A673 (cell line): ENCODE data around the gene DDX54. TPM values are rescaled to one million over a fixed set of nuclear protein-coding genes. Genes with fewer than 3 reads are reported as not detected.

Experiments
- BruUV-seq: library from RNA; stranded (reverse); fragments of 400-500 nt; replicated peaks from 2 replicates; lab custom pipeline; 2021; lab: Mats Ljungman, UMichigan
- CTCF ChIA-PET: fragments of 300-600 bp; sonication (Branson Sonifier 250); formaldehyde crosslinking; loops from one replicate; lab custom pipeline; 2022; ENCODE audit warnings: antibody characterized with exemption; lab: Charles Lee
- POLR2A ChIA-PET: fragments of 300-600 bp; sonication (Branson Sonifier 250); formaldehyde crosslinking; loops from one replicate; lab custom pipeline; 2022; ENCODE audit warnings: antibody characterized with exemption; ENCODE audit not compliant: low non-redundant PET; lab: Charles Lee
- DNase-seq: peaks from one replicate; pipeline ENCODE4 v3.0.0-alpha.2; 2015; ENCODE audit warnings: low spot score
- H3K27ac ChIP-seq: fragments of 200-600 bp; sonication (generic); 2 replicates; pipeline ENCODE4 v1.5.1; 2016; ENCODE audit warnings: mixed run types, low read depth, mild to moderate bottlenecking, mixed read lengths, antibody characterized with exemption, low read length; ENCODE audit not compliant: poor library complexity, severe bottlenecking
- H3K27me3 ChIP-seq: fragments of 200-600 bp; sonication (generic); replicated peaks from 2 replicates; pipeline ENCODE4 v1.6.1; 2017; ENCODE audit warnings: mixed run types, low read depth, mild to moderate bottlenecking, mixed read lengths, antibody characterized with exemption, low read length; ENCODE audit not compliant: insufficient read depth, poor library complexity
- H3K36me3 ChIP-seq: fragments of 200-600 bp; sonication (generic); 2 replicates; pipeline ENCODE4 v1.6.1; 2016; ENCODE audit warnings: mixed run types, mild to moderate bottlenecking, mixed read lengths, antibody characterized with exemption, low read length; ENCODE audit not compliant: insufficient read depth, poor library complexity, severe bottlenecking
- H3K4me1 ChIP-seq: fragments of 200-600 bp; sonication (generic); 2 replicates; pipeline ENCODE4 v1.6.1; 2017; ENCODE audit warnings: mixed run types, mild to moderate bottlenecking, mixed read lengths, antibody characterized with exemption, low read length; ENCODE audit not compliant: insufficient read depth, poor library complexity, severe bottlenecking
- H3K4me3 ChIP-seq: fragments of 200-600 bp; sonication (generic); 2 replicates; pipeline ENCODE4 v1.5.1; 2016; ENCODE audit warnings: low read depth, mixed run types, mild to moderate bottlenecking, mixed read lengths, low read length; ENCODE audit not compliant: poor library complexity, severe bottlenecking
- H3K9me3 ChIP-seq: fragments of 200-600 bp; sonication (generic); 2 replicates; pipeline ENCODE4 v1.6.1; 2016; ENCODE audit warnings: mixed run types, low read depth, mild to moderate bottlenecking, mixed read lengths, antibody characterized with exemption, low read length; ENCODE audit not compliant: poor library complexity, severe bottlenecking
- CTCF ChIP-seq: fragments of 300-800, 200-600 bp; sonication (generic); conservative IDR thresholded peaks from 2 replicates; pipeline ENCODE4 v1.5.1; 2017; ENCODE audit warnings: low read depth, mild to moderate bottlenecking, antibody characterized with exemption, low read length, moderate library complexity, mixed read lengths
- EZH2 ChIP-seq: fragments of 200-600 bp; sonication (generic); IDR thresholded peaks from 2 replicates; pipeline ENCODE4 v1.6.1; 2017; ENCODE audit warnings: borderline replicate concordance, low read depth, mild to moderate bottlenecking, mixed read lengths, antibody characterized with exemption, low read length; ENCODE audit not compliant: poor library complexity, severe bottlenecking
- intact Hi-C: fragments of 100-400 bp; cut with micrococcal nuclease; formaldehyde crosslinking; loops from one replicate; pipeline ENCODE4 v1.10.0; 2022; ENCODE audit not compliant: unreplicated experiment
- total RNA-seq: library from RNA; stranded (reverse); gene quantifications from 2 replicates; pipeline ENCODE4 v1.2.3, GENCODE V29; 2021

Gene DDX54
- total RNA-seq, 1 experiment from 2014 or later, result 116 TPM

DNA sequence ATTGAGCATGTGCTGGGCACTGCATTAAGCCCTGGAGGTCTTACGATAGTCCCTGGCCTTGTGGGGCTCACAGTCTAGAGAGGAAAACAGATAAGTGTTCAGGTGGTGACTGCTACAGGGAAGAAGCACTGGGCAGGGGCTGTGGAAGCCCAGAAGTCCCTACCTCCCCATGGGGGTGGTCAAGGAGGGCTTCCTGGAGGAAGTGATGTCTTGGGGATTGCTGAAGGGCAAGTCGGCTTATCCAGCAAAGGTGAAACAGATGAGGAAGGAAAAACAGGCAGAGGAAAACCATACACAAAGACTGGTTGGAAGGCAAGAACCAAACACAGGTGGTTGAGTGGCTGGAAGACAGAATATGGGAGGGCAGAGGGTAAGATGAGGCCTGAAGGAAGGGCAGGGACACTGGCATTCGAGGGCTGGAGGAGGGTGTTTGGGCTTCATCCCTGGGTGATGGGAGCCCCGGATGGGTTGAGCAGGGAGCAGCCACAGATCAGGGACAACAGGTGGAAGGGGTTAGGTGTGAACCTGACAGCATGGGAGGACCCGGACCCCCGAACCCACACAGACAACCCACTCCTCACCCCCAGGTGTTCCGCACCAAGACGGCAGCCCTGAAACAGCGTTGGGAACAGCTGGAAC, 33.0 kb downstream of the DDX54 start:
- Histone ChIP-seq H3K27me3 (peaks cover 5% of the 10 kb centered on the region), H3K4me1 (peaks cover 17% of the 10 kb centered on the region), H3K9me3 (no peaks in the 10 kb centered on the region), H3K4me3 (peak overlapping the region; percentile 44), H3K27ac (no peak overlapping the region), H3K36me3 (no peaks in the 10 kb centered on the region)
- POLR2A ChIA-PET, result no interaction called here
- intact Hi-C loops, result loop anchor here (5.0 to 10.0 kb wide), 2 partner anchors 100 to 158 kb away; no protein-coding TSS in a partner anchor
- no TSS peak for BruUV-seq
- TF ChIP-seq EZH2 (no peak), CTCF (no peak)
- DNase-seq, result no peak
- CTCF ChIA-PET, result interaction anchor here (0.5 to 2.6 kb wide), 3 partner anchors 17 to 159 kb away, joined by 4 to 15 read pairs (median 5); partner anchors contain the start of gene RASAL1

GRCh38 chr12:113151655-113152054, 33.6 kb downstream of the DDX54 start:
- no peaks in the 10 kb centered on the region for H3K36me3 ChIP-seq
- DNase-seq, result no peak
- intact Hi-C loops, result loop anchor here (5.0 to 10.0 kb wide), 2 partner anchors 99 to 157 kb away; no protein-coding TSS in a partner anchor
- no TSS peak for BruUV-seq
- ChIA-PET POLR2A (no interaction called here), CTCF (interaction anchor here (0.5 kb wide), 2 partner anchors 16 to 965 kb away, joined by 4 to 6 read pairs; partner anchors contain the start of gene RASAL1)
- H3K9me3 ChIP-seq, result no peaks in the 10 kb centered on the region
- H3K27me3 ChIP-seq, result peaks cover 5% of the 10 kb centered on the region
- no peak overlapping the region for H3K4me3 ChIP-seq
- TF ChIP-seq EZH2 (no peak), CTCF (no peak)
- H3K4me1 ChIP-seq, result peaks cover 17% of the 10 kb centered on the region
- no peak overlapping the region for H3K27ac ChIP-seq

DNA sequence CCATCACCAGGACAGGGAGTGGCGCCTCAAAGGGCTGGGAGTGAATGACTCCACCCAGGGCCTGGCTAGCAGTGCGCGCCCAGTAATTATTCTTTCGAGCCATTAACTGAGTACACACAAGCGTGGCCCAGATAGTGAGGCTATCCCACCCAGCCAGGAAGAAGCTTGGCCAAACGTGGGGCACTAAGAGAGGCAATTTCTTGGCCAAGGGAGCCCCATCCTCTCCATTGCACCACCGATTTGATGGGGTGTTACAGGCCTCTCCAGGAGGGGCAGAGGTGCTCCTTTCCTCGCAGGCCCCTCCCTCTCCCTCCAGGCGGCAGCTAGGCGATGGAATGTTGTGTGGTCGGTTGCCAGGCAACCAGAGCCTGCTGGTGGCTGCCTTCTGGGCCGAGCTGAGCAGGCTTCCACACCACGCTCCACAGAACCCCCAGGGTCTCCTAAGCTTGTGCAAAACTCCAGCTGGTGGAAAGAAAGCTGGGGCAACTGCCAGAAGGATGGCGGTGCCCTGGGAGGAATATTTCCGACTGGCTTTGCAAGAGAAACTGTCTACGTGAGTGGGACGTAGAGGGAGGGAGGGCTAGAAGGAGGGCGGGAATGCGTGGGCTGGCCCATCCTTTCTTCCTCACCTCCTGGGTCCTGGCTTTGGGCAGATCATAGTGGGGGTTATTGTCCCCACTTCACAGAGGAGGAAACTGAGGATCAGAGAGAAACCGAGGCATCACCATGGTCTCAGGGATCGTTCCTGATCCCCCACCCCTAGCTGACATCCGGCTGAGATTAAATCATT, 35.7 kb downstream of the DDX54 start, which contains the start of gene CFAP73:
TSS of gene CFAP73 (plus strand) at position 364 of the 790 bp plus-strand sequence. CDS start at position 498, 134 bp downstream.
- ChIA-PET POLR2A (no interaction called here), CTCF (interaction anchor here (0.5 to 1.5 kb wide), 2 partner anchors 12 to 157 kb away, joined by 3 to 6 read pairs; no protein-coding TSS in a partner anchor)
- no peak within 1 kb of the TSS for H3K4me3 ChIP-seq
- DNase-seq, result peak; percentile 92
- no TSS peak for BruUV-seq
- TF ChIP-seq CTCF, result 0 out of 2 replicates have a peak, but pooled peaks have one; percentile 9
- TF ChIP-seq EZH2, result no peak
- H3K27me3 ChIP-seq, result peaks cover 5% of the 10 kb centered on the region
- no peaks in the 10 kb centered on the region for H3K9me3 ChIP-seq
- peaks cover 17% of the 10 kb centered on the region for H3K4me1 ChIP-seq
- H3K36me3 ChIP-seq, result no peaks in the 10 kb centered on the region
- H3K27ac ChIP-seq, result no peak within 1 kb of the TSS
- intact Hi-C loops, result loop anchor here (5.0 to 10.0 kb wide), 2 partner anchors 97 to 155 kb away; no protein-coding TSS in a partner anchor
